GM21528 (cell line): ENCODE measurements around the gene LHFPL2.

Experiments
- ATAC-seq: cut with Tn5 transposase; IDR thresholded peaks from one replicate; pipeline ENCODE4 v1.9.1; 2021; ENCODE audit warnings: mild to moderate bottlenecking, moderate library complexity; ENCODE audit not compliant: unreplicated experiment, low FRiP score

The LHFPL2 gene

GRCh38 chr5:78600687-78601414 lies 47.7 kb downstream of the LHFPL2 start:
- no peak for ATAC-seq

DNA sequence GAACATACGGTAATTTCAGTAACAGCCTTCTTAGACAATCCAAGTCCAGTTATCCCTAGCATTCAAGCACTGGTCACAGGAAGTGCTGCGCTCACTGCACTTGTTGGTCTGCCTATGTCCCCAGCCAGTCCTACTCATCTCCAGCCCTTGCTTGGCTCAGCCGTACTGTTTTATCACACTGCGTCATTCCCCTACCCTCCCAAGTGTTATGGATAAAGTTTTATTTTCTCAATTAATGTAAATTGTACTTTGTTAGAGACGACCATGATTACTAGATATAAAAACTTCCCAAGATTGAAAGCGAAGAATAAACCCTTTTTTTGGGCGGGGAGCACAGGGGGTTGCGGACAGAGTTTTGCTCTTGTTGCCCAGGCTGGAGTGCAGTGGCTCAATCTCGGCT lies 49.6 kb downstream of the LHFPL2 start:
- ATAC-seq: no peak

DNA sequence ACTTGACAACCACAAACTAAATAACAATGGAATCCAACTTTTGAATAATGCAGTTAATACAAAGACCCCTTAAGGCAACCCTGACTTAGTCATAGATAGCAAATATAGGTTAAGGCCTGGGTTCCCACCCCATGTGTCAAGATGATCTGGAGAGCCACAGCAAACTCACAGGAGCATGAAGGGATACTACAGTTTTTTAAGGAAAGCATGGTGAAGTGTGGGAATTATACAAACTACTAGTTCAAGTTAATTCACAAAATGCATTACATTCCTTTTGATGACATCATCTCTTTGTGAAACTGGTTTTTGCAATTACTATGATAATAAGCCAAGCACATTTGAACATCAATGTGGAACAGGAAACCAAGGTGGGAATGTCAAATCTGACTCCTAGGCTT lies 50.6 kb downstream of the LHFPL2 start:
- no peak for ATAC-seq

DNA sequence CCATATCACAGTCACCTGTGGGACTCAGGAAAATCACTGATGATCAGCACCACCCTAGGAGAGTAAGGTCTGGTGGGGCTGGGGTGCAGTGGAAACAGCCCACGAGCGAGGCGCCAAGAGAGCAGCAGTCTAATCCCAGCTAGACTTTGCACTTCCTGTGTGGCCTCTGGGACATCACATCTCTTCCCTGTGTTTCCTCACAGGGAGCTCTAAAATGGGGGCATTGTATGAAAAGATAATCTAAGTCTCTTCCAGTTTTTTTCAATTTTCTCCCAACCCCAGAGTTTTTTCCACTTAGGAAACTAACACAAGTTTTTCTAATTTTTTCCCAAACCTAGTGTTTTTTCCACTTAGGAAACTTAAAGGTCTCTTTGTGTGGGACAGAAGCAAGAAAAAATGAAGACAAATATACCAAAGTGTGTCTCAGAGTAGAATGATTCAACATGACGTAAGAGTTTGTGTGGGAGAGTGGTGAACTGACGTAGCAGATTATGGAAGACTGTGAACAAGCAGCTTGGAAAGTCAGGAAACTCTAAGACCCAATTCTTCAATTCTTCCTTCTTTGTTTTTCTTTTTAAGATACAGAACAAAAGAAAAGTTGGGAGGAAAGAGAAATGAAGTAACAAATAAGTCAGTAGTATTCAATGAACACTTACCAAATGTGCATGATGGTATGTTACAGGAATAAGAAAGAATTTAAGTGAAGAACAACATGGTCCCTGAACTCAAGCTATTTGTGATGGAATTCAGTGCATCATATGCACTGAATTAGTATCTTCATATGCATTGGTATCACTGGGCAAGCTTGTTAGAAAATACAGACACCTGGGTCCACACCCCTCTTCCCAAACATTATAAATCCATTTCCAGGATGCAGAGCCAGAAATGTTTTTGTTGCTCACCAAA lies 51.3 kb downstream of the LHFPL2 start:
- ATAC-seq: no peak

DNA sequence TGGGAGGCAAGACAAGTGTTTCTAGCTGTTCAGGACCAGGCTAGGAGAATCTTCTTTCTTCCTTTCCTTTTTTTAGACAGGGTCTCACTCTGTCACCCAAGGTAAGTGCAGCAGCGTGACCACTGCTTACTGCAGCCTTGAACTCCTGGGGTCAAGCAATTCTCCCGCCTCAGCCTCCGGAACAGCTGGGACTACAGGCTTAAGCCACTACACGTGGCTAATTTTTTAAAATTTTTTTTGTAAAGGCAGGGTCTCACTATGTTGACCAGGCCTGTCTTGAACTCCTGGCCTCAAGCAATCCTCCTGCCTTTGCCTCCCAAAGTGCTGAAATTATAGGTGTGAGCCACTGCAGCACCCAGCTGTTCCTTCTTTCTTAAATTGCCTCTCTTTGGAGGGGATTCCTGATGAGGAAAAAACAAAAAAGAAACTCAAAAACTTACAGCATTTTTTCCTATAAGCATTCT lies 53.1 kb downstream of the LHFPL2 start:
- ATAC-seq: no peak

GRCh38 chr5:78594610-78595457 lies 53.7 kb downstream of the LHFPL2 start:
- no peak for ATAC-seq

DNA sequence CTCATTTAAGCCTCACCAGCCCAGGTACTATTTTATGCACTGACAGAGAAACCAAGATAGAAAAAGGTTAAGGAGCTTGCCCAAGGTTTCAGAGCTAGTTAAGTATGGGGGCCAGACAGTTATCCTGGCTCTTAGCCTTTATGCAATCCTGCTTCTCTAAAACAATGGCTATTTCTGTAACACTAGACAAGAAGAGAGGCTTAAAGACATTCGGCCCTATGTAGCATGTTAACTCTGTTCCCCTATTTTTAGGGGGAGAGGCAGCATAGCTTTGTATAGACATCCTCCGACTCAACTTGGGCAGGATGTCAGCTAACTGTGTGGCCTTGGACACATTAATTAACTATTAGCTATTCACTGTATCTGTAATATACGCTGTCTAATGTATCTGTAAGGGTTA lies 54.6 kb downstream of the LHFPL2 start:
- no peak for ATAC-seq

DNA sequence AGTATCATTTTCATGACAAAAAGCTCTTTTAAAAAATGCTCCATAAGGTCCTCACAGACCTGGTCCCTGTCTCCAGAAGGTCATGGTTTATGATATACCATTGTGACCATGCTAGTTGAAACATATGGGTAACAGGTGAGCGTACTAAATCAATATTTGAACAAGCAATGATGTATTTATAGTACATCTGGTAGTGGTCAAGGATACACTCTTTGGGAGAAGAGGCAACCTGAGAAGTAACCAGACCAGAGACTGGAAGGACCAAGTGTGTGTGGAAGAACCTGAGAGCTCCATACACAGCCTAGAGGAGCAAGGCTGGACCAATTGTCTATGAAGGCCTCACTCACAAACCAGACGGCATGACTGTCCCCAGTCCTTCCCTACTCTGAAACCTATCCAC lies 55.1 kb downstream of the LHFPL2 start:
- ATAC-seq: no peak

- no peak for ATAC-seq
Measured at GRCh38 chr5:78592735-78593386, 55.7 kb downstream of the LHFPL2 start.

DNA sequence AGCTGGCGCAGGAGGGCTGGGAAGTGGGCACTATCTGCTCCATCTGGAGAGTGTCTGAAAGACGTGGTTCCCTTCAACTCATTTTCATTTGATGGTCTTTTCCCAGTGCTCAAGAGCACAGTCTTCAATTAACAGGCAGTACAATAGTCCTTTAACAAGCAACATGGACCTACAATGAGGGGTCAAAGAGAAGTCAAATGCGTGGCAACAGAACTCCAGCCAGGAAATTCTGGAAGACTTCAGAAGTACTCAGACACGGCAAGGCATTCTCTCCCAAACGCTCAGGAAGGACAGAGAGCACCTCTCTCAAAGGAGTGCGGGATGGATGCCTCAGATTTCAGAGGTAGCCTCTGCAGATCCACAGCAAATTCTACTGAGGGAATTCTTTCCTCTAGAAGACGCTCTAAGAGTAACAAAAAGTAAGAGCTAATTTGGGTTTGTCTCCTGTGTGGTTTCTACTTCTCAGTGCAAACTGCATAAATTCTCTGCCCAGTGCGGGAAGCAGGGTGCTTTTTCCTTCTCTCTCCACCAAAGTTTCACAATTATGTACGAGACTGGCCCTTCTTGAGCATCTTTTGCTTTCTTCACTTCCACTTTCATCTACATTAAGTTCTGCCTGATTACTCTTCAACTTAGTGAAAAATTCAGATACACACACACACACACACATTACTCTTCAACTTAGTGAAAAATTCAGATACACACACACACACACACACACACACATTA lies 56.4 kb downstream of the LHFPL2 start:
- no peak for ATAC-seq

- no peak for ATAC-seq
Measured at GRCh38 chr5:78591138-78591612, 57.4 kb downstream of the LHFPL2 start.

DNA sequence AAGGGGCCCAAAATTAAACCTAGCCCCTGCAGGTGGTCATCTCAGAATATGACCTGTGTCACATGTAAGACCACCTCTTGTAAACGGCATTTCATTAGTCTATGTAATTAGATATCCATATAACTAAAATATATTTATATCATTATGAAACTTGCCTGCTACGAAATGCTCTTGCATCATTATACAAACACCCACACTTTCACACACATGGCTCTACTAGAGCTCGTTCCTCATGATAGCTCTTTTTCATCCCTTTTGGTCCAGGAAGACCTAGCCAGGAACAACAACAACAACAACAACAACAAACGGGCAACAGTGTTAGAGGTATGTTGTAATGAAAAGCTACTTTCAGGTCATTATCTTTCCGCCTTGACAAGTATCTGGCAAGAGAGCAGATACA lies 58.6 kb downstream of the LHFPL2 start:
- ATAC-seq: no peak

DNA sequence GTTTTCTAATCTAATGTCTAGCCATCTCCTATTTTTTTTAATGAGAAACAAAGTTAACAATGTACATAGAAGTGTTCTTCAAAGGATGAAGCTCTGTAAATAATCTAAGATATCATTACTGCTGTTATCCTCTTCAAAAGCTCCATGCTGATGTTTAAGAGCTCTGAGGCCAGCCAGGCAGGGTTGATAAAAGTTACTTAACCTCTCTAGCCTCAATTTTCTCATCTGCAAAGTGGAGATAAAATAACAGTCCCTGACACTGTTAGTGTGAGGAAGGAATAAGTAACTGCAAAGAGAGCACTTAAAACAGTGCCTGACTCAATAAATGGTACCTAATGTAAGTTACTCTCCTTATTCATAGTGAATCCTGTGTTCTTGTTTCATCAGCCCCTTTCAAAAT lies 60.1 kb downstream of the LHFPL2 start:
- ATAC-seq: no peak

- ATAC-seq: no peak
Measured at GRCh38 chr5:78587775-78588291, 60.7 kb downstream of the LHFPL2 start.

DNA sequence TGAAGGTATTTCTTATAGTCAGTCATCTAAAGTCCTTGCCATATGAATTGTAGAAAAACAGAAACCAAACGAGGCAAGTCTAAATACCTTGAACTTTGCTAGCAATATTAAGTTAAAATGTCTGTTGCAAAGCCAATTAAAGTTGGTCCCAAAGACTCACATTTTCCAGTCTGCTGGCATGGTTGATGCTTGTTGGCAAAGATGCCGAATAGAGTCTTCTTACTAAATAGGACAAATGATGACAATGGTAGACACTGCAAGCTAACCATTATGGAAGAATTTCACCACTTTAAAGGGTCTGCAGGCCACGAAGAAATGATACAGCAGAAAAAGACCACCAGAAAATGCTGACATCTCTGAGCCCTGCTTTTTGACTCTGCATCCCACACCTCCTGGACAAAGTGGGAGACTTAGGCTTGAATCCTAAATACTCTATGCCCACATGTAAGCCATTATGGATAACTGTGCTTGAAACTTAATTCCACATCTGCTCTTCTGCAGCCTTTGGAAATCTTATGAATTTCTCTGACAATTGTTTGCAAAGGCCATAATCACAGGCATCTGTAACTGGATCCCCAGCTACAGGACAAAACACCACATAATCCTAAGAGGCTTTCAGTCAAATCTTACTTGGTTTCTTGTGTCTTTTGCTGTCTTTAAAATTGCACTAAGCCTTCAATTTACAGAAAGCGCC lies 61.3 kb downstream of the LHFPL2 start:
- ATAC-seq: no peak

DNA sequence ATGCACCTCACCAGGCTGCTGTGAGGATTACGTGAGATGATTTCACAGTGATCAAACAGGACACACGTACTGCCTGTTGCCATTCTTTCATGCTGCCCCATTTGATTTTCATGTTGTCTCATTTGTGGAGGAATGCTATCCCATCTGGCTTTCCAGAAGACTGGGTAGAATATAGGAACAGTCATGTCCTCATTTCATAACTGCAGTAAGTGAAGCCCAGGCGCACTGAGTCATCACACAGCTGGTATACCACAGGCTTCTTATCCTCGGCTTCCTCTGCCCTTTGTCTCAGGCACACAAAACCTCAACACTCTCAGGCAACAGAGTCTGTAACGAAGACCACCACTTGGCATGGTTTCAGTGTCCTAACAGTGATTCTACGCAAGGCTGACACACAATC lies 62.3 kb downstream of the LHFPL2 start:
- ATAC-seq: no peak

GRCh38 chr5:78578015-78578414 lies 70.6 kb downstream of the LHFPL2 start:
- no peak for ATAC-seq

DNA sequence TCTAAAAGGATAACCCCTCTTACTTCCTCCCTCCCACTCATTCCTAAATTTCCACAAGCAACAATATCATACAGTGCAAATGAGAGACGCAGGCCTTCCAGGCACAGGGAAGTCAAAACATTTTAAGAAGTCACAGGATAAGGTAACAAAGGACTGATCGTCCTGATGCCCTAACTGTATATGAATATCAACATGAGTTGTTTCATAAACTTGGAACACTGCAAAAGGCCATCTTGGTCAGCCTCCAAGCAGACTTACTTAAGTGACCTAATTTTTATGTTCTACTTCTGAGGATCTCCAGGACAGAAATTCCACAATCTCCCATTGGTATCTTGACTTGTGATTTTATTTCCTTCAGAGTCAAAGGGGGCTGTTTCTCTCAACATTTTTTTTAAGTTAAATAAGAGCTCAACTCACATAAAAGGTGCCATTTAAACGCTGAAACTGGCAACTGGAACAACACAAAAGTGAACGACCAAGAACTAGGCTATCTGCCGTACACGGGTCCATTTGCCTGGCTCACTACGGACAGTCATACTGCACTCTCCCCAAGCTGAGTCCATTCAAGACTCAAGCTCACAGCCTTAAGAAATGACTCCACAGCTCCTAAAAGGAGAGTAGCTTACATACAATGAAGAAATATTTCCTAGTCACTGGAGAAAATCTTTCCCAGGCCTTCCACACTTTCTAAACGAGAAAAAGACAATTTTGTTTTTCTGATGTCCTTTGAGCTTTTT lies 71.3 kb downstream of the LHFPL2 start:
- no peak for ATAC-seq
